ENCODE results near the gene KLRK1.
"Not testable (repeated sequence)": the region's sequence is repeated elsewhere in the genome, so short reads cannot be mapped to it uniquely, and the experiment has no call there.

KLRK1 gene

DNA sequence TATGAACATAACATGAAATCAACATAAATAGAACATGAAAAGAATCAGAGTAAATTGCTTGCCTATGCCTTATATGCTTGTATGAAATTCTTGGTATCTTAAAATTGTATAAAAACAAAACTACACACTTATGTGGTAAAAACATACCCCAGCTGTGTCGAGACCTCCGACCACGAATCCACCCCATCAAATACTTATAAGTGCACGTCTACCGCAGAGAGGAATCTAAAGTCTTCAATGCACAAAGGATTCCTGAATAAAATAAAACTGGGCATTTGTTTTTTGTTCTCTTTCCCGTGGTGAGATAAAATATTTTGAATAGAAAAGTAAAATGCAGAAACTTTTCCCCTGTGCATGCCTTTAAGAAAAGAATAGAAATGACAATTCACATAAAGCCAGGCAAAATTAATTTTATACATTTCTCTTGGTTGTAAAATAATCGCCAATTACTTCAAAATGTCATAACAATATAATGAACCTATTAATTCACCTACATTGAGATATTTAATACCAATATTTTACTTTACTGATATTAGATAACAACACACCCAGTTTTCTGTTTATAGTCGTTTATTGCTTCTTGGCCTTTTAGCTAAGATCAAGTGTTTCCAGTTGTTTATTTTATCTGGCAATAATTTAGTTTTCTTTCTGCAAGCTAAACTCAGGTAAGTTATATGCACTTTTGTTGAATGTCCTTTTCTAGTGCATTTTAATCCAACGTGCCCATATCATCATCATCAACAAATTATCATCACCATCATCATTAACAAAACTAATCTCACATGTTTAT, 1.0 kb downstream of the KLRK1 start:
- DNase-seq (ENCODE audit: low spot score): no peak

DNA sequence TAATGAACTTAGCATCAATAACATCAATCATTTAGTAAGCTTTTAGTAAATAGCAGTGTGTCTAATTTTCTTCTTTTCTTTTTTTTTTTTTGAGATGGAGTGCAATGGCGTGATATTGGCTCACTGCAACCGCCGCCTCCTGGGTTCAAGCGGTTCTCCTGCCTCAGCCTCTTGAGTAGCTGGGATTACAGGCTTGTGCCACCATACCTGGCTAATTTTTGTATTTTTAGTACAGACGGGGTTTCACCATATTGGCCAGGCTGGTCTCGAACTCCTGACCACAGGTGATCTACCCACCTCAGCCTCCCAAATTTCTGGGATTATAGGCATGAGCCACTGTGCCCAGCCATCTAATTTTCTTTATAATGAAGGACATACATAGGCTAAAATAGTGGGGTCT, 2.3 kb downstream of the KLRK1 start:
- not testable (repeated sequence) for DNase-seq (ENCODE audit: low spot score)

DNA sequence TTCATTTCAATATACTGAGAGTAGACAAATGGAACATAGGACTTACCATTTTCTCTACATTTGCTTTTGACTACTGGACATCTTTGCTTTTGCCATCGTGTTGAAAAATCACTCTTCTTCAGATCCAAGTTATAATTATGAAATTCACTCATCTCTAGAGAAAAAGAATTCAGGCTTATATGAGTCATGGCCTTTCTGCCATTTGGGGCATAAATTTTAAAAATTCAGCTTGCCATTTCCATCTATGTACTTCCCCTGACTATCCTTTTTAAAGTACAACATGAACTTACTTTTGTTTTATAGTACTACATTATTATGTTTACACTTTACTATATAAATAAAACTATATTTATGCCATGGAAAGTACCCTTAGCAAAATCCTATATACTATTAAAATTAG, 3.0 kb downstream of the KLRK1 start:
- DNase-seq (ENCODE audit: low spot score): no peak

DNA sequence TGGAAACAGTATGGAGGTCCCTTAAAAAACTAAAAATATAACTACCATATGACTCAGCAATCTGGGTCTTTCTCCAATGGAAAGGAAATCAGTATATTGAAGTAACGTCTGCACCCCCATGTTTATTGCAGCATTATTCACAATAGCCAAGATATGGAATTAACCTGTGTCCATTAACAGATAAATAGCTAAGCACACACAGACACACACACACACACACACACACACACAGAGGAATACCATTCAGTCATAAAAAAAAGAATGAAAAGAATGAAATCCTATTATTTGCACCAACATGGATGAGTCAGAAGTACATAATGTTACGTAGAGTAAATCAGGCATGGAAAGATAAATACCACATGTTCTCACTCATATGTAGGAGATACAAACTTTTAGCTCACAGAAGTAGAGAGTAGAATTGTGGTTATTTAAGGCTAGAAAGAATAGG, 4.7 kb downstream of the KLRK1 start:
- DNase-seq (ENCODE audit: low spot score): no peak

DNA sequence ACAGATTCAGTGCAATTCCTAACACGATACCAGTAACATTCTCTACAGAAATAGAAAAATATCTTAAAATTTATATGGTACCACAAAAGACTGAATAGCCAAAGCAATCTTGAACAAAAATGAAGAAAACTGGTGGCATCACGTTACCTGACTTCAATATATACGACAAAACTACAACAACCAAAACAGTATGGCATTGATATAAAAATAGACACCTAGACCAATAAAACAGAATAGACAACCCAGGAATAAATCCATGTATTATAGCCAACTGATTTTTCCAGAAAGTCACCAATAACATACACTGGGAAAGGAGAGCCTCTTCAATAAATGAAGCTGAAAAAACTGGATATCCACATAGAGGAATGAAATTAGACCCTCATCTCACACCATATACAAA, 5.7 kb downstream of the KLRK1 start:
- DNase-seq (ENCODE audit: low spot score): no peak

DNA sequence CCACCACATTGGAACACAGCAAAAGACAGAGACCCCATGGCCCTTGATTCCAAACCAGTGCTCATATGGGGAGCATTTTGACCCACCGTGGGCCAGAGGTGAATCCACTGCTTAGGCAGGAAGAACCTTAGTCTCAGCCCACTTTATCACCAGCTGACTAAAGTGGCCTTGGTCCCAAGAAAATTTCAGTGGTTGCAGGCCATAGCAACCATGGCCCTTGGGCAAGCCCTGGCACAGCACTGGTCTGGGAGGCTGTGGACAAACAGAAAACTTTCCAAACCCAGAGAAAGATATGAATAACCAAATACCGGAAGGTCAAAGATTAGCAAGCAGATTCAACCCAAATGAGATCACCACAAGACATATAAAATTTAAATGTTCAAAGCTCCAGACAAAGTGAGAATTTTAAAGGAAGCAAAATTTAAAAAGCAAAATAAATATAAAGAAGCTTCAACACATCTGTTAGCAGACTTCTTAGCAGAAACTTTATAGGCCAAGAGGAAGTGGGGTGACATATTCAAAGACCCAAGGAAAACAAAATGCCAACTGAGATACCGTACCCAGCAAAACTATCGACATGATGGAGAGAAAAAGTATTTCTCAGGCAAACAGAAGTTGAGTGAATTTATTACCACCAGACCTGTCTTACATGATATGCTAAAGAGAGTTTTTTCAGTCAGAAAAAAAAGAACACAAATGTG, 7.8 kb downstream of the KLRK1 start:
- no peak for DNase-seq (ENCODE audit: low spot score)

DNA sequence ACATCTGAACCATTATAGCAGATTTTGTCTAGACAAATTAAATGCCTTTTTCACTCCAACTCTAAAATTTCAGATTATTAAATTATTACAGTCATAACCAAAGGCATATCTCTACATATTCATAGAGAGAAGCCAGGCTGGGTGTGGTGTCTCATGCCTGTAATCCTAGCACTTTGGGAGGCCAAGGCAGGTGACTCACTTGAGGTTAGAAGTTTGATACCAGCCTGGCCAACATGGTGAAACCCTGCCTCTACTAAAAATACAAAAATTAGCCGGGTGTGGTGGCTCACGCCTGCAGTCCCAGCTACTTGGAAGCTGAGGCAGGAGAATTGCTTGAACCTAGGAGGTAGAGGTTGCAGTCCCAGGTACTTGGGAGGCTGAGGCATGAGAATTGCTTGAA, 11.1 kb downstream of the KLRK1 start:
- DNase-seq (ENCODE audit: low spot score): not testable (repeated sequence)

DNA sequence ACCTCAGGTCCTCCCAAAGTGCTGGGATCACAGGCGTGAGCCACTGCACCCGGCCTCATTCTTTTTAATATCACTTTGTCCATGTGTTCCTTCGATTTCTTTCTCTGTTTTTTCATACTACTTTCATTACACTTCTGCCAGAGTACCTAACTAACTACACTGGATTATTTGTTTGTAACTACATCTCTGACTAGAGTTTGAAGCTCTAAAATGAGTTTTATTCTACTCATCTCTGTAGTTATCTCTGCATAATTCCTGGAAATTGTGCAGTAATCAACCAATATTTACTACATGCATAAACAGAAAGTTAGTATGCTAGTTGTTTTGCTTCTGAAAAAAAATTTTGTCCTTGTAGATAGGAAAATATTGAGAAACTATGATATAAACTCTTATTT, 15.2 kb downstream of the KLRK1 start:
- no peak for DNase-seq (ENCODE audit: low spot score)

DNA sequence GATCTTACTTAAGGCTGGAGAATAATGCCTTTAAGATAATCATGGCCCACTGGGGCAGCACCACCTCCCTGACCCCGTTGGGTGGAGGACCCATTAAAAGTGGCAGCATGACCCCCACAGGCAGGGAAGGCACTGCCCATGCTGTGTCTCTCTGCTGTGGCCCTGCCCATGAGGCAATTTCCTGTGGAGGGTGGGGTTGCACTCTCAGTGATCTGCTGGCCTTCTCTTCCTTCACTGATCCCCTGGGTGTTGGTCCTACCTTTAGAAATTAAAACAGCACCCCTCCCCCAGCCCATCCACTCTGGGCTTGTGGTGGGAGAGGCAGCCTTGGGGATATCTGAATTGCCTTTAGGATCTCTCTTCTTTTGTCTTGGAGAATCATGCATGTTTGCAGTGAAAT, 17.3 kb downstream of the KLRK1 start:
- DNase-seq (ENCODE audit: low spot score): no peak

DNA sequence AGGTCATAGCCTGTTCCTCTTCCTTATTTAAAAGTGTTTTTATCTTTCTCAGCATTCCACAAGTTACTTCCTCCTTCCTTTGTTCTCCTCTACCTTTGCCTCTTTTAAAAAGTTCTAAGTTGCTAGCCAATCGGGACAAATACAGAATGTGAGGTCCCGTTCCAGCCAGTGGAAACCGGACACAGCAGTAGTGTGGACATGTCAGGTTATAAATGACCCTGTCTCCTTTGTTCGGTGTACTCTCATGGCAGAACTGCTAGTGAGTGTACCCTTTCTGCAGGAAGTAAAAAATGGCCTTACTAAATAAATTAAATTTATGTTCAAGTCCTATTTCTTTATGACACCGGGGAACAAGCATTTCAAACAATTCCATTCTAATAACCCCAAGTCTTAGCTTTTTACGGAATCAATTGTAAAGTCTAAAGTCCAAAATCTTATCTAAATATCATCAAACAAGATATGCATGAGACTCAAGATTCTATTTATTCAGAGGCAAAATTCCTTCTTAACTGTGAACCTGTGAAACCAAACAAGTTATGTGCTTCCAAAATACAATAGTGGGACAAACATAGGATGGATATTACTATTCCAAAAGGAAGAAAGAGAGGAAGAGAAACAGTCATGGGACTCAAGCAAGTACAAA, 17.8 kb downstream of the KLRK1 start:
- DNase-seq (ENCODE audit: low spot score): not testable (repeated sequence)

DNA sequence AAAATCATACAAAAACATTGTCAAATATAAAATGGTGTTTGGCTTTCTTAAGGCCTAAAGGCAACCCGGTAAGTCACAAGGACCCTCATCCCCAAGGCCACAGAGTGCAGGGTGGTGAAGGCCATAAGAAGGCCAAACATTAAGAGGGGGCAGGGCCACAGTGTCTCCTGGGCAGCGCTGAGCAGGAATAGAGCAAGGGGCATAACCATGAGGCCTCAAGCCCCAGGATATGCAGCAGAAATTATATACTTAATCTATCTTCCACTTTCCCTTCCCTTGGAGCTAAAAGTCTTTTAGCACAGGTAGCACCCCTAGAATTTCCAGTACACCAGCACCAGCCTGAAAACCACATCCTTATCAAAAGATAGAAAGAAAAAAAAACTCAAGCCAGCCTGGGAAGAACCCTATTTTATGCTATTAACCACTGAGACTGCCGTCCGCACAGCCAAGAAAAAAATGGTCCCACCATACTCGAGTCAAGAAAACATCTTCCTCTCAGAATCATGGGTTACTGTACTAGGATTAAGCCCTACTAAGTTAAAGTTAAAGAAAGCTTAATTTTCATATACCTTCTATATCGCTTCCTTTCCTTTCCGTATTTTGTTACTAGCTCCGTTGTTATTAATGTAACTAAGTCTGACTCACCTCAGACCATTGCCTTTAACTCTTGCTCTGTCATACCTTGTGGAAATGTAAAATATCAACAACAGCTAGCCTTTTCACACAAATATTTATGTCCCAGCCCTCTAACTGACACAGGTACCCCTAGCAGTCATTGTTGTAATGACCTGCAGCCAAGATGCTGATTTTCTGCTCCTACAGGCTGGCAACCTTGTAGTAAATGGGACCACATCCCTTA, 20.1 kb downstream of the KLRK1 start:
- no peak for DNase-seq (ENCODE audit: low spot score)

DNA sequence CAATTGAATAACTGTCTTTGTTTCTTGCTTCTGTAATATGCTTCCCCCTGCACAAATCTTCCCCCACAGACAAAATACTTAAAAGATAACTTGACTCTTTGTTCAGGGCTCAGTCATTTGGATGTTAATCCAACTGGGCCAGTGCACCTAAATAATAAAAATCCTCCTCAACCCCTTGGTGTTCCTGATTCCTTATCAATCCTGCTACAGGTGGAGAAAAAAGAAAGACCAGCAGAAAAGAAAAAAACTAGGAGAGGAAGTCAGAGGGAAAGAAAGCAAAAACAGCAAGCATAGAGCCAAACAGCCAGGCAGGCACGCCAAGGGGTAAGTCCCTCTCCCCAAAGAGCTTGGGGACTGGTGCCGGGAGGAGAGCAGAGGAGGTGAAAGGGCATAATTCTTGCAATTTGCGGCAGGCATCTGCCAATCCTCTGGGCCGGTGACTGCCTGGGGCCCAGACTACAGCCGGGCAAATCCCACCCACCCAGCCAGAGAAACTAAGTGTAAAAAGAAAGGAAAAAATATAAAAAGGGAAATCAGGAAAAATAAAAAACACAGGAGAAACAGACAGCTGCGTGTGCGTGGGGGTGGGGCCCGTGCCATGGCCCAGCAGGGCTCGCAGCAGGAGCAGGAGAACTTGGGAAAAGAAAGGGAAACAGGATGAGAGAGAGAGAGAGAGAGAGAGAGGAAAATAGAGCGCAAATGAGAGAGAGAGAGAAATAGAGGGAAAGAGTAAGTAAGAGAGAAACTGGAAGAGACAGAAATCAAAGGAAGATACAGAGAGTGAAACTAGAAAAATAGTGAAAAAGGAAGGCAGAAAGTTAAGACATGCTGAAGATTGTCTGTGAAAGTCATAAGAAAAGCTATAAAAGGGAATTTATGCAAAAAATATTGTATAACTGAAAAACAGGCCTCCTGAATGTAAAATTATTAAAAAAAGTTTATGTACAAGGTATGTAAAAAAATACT, 21.4 kb downstream of the KLRK1 start:
- DNase-seq (ENCODE audit: low spot score): no peak

DNA sequence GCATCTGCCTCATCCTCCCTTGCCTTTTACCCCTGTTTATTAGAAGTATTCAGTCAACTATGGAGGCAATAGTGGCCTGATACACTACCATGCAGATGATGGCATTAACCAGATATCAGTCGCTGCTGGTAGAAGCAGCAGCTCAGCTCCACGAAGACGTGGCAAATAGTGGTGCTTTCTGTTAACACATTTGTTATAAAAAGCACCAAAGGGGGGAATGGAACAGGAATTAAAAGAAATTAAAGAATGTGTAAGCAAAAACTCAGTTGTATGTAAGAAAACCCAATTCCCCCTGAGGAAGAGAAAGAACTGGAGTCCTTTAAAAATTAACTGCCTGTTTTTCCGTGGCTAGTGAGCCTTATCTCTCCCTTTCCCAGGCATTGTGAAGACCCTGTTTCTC, 22.1 kb downstream of the KLRK1 start:
- not testable (repeated sequence) for DNase-seq (ENCODE audit: low spot score)

DNA sequence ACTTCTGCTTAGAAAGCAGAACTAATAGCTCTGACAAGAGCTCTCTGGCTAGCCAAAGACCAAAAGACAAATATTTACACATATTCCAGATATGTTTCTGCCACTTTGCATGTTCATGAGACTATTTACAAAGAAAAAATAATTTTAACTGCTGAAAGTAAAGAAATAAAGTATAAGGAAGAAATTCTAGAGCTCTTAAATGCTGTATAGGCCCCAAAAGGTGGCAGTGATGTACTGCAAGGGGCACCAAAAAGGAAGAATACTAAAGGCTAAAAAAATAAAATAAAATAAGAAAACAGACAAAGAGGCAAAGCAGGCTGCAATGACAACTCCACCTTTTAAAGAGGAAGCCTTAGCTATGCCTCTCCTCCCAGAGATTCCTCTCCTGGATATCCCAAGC, 23.0 kb downstream of the KLRK1 start:
- DNase-seq (ENCODE audit: low spot score): no peak

DNA sequence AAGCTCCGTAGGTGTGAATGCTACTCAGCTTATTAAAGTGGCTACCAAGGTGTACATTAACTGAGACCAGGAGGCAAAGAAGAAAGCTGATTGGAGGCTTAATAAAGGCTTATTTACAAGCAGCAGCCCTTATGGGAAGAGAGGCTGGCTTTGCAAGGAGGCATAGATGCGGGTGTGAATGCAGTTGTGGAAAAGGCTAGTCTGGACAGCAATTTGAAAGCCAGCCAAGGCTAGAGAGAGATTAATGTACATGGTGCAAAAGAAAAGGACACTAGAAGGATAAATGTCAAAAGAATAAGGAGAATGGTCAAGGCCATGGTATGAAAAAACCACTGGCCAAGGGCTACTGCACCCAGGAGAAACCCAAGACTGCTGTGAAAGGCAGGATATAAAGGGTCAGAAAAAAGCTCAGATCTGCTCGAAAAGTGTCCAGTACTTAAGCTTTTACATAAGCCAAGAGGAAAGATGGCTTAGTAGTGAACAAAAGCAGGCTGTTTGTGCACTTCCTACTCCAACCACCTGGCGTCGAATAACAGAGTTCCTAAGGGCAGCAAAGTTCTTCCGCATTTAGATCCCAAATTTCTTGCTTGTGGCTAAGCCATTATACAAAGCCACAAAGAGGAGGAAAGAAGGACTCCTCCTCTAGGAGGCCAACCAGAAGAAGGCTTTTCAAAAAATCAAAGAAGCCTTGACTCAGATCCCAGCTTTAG, 24.0 kb downstream of the KLRK1 start:
- no peak for DNase-seq (ENCODE audit: low spot score)

DNA sequence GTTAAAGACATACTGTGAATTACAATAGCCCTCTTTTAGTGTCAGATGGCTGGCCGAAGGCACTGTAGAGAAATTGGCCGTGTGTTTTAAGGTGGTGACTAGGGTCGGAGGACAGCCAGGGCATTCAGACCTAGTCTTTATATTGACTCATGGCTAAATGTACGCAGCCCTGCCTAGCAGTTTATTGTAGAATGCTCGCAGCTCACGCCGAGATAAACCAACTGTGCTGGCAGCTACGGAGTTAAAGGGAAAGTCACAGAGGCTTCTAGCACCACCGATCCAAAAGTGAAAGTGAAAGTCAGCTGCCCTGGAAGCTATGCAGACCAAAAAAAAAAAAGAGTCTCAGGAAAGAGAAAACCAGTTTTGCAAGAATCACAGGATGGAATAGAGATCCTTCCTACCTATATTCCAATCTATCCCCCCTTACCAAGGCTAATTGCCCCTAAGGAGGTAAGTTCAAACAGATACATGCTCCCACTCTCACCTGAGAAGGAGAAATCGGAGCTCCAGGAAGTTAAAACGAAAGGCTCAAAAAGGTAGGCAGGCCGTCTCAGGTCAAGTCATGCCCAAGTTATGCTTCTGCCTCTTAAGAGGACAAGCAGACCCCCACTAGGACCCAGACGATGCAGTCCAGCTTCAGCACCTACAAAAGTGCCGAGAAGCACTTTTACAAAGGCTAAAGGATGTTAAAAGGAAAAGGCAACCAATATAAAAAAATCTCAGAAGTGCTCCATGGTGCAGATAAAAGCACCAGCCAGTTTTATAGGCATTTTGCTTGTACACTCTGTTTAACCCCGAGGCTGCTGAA, 24.8 kb downstream of the KLRK1 start:
- DNase-seq (ENCODE audit: low spot score): no peak

DNA sequence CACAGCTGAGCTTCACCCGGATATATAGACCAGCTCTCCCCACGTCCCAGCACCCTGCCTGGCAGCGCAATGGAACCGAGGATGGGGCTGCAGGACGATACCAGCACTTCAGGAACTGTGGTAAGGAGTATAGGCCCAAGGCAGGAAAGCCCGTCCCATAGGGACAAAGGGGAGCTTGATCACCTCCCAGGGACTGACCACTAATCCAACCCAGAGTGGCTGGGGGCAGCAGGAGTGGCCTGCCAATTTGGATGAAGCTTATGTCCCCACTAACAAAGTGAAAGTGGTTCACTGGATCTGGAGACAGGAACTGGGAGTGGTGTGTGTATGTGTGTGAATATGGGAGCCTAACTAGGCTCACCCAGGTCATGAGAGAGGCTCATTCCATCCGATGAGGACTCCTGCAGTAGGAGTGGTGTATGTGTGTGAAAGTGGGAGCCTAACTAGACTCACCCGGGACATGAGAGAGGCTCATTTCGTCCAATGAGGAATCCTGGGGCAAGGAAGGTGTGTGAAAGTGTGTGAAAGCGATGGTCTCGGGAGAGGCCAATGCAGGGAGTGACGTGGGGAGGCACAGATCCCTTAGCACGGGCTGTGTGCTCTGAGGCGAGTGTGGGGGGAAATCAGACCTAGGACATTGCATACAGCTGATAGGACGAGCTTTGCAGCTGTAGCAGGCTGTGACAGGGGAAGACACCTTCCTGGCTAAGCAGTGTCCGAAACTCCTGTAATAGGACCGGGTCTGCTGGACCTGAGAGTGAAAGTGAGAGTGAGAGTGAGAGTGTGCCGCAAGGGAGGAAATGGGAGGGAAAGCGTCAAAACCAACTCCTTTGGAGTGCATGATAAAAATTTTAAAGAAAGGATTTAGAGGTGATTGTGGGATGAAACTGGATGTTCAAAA, 25.7 kb downstream of the KLRK1 start:
- DNase-seq (ENCODE audit: low spot score): no peak

DNA sequence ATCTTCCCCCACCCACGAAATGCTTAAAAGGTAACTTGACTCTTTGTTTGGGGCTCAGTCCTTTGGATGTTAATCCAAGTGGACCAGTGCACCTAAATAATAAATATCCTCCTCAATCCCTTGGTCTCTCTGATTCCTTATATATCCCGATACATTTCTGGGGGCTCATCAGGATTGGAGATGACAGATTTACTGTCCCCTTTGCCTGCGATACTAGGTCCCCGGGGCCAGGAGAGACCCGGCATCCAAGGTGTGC, 26.3 kb downstream of the KLRK1 start:
- no peak for DNase-seq (ENCODE audit: low spot score)
